ENCODE measurements around the gene EEFSEC.

EEFSEC gene

GRCh38 chr3:128359846-128360642 is 206.8 kb downstream of the EEFSEC start:
- no peak for TF ChIP-seq ZNF274 (IDR thresholded peaks at IDR 0.05; ENCODE audit: low read depth, low read length)
- no peak overlapping the region for H3K4me3 ChIP-seq (ENCODE audit: low read length)

GRCh38 chr3:128360705-128361271 is 207.5 kb downstream of the EEFSEC start:
- H3K4me3 ChIP-seq (ENCODE audit: low read length), result no peak overlapping the region

GRCh38 chr3:128362026-128362965 is 209.0 kb downstream of the EEFSEC start:
- no peak overlapping the region for H3K4me3 ChIP-seq (ENCODE audit: low read length)
- no peak for TF ChIP-seq ZNF274 (IDR thresholded peaks at IDR 0.05; ENCODE audit: low read depth, low read length)

More at GRCh38 chr3:128360705-128361271, 207.5 kb downstream of the EEFSEC start:
- no peak for TF ChIP-seq ZNF274 (IDR thresholded peaks at IDR 0.05; ENCODE audit: low read depth, low read length)

- no peak for TF ChIP-seq ZNF274 (IDR thresholded peaks at IDR 0.05; ENCODE audit: low read depth, low read length)
- no peak overlapping the region for H3K4me3 ChIP-seq (ENCODE audit: low read length)
Measured at GRCh38 chr3:128364291-128364690, 211.0 kb downstream of the EEFSEC start.

GRCh38 chr3:128364808-128365360 is 211.6 kb downstream of the EEFSEC start:
- H3K4me3 ChIP-seq (ENCODE audit: low read length), result no peak overlapping the region
- no peak for TF ChIP-seq ZNF274 (IDR thresholded peaks at IDR 0.05; ENCODE audit: low read depth, low read length)

- TF ChIP-seq ZNF274 (IDR thresholded peaks at IDR 0.05; ENCODE audit: low read depth, low read length), result no peak
- no peak overlapping the region for H3K4me3 ChIP-seq (ENCODE audit: low read length)
Measured at GRCh38 chr3:128366136-128366535, 212.9 kb downstream of the EEFSEC start.

GRCh38 chr3:128366652-128367051 is 213.4 kb downstream of the EEFSEC start:
- TF ChIP-seq ZNF274 (IDR thresholded peaks at IDR 0.05; ENCODE audit: low read depth, low read length), result no peak

GRCh38 chr3:128367221-128367620 is 213.9 kb downstream of the EEFSEC start:
- H3K4me3 ChIP-seq (ENCODE audit: low read length), result no peak overlapping the region
- no peak for TF ChIP-seq ZNF274 (IDR thresholded peaks at IDR 0.05; ENCODE audit: low read depth, low read length)

More at GRCh38 chr3:128366652-128367051, 213.4 kb downstream of the EEFSEC start:
- no peak overlapping the region for H3K4me3 ChIP-seq (ENCODE audit: low read length)

- TF ChIP-seq ZNF274 (IDR thresholded peaks at IDR 0.05; ENCODE audit: low read depth, low read length), result no peak
- H3K4me3 ChIP-seq (ENCODE audit: low read length), result no peak overlapping the region
Measured at GRCh38 chr3:128367761-128368160, 214.5 kb downstream of the EEFSEC start.

- H3K4me3 ChIP-seq (ENCODE audit: low read length), result no peak overlapping the region
- TF ChIP-seq ZNF274 (IDR thresholded peaks at IDR 0.05; ENCODE audit: low read depth, low read length), result no peak
Measured at GRCh38 chr3:128368626-128369025, 215.3 kb downstream of the EEFSEC start.

- no peak overlapping the region for H3K4me3 ChIP-seq (ENCODE audit: low read length)
Measured at GRCh38 chr3:128369121-128369703, 215.9 kb downstream of the EEFSEC start.

GRCh38 chr3:128369881-128370642 is 216.8 kb downstream of the EEFSEC start:
- TF ChIP-seq ZNF274 (IDR thresholded peaks at IDR 0.05; ENCODE audit: low read depth, low read length), result no peak

More at GRCh38 chr3:128369121-128369703, 215.9 kb downstream of the EEFSEC start:
- no peak for TF ChIP-seq ZNF274 (IDR thresholded peaks at IDR 0.05; ENCODE audit: low read depth, low read length)

GRCh38 chr3:128372281-128372680 is 219.0 kb downstream of the EEFSEC start:
- no peak for TF ChIP-seq ZNF274 (IDR thresholded peaks at IDR 0.05; ENCODE audit: low read depth, low read length)
- H3K4me3 ChIP-seq (ENCODE audit: low read length), result no peak overlapping the region

More at GRCh38 chr3:128369881-128370642, 216.8 kb downstream of the EEFSEC start:
- H3K4me3 ChIP-seq (ENCODE audit: low read length), result no peak overlapping the region

Data from GM08714 (cell line).